ENCODE data around the gene ANKRD13A.
"Not testable (repeated sequence)": the region's sequence is repeated elsewhere in the genome, so short reads cannot be mapped to it uniquely, and the experiment has no call there.

The ANKRD13A gene

DNA sequence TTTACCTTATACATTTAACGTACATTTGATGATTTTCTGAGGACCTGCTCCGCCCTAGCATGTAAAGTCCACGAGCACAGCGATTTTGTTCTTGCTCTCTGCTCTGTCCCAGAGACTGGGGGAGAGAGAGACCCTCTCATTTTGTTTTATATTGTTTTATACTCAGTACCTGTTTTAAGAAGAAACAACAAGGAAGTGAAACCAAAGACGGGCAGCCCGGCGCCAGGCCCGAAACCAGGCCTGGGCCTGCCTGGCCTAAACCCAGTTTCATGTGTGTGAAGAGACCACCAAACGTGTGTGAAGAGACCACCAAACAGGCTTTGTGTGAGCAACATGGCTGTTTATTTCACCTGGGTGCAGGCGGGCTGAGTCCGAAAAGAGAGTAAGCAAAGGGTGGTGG lies 49.8 kb downstream of the ANKRD13A start:
- DNase-seq: peak; percentile 14 to 48

DNA sequence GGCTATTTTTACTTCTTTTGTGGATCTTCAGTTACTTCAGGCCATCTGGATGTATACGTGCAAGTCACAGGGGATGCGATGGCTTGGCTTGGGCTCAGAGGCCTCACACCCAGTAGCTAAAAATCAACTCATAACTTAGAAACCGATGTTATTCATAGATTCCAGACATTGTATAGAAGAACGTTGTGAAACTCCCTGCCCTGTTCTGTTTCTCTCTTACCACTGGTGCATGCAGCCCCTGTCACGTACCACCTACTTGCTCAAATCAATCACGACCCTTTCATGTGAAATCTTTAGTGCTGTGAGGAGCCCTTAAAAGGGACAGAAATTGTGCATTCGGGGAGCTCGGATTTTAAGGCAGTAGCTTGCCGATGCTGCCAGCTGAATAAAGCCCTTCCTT lies 50.4 kb downstream of the ANKRD13A start:
- not testable (repeated sequence) for DNase-seq

DNA sequence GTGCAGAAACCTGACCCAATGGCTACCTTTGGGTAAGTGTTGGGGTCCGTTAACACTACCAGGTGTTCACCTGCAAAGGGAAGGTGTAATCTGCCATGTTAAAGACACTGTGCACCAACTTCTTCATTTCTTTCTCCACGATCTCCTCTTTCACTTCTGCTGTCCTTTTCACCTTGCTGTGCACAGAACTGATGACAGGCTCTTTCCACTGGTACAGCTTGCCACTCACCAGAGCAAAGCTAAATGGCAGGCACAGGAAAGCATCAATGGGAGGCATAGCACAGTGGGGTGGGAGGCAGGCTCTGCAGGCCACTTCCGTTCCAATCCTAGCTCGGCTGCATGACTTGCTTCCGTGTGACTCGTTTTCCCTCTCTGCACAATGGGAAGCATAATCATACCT lies 51.7 kb downstream of the ANKRD13A start:
- no peak for DNase-seq

DNA sequence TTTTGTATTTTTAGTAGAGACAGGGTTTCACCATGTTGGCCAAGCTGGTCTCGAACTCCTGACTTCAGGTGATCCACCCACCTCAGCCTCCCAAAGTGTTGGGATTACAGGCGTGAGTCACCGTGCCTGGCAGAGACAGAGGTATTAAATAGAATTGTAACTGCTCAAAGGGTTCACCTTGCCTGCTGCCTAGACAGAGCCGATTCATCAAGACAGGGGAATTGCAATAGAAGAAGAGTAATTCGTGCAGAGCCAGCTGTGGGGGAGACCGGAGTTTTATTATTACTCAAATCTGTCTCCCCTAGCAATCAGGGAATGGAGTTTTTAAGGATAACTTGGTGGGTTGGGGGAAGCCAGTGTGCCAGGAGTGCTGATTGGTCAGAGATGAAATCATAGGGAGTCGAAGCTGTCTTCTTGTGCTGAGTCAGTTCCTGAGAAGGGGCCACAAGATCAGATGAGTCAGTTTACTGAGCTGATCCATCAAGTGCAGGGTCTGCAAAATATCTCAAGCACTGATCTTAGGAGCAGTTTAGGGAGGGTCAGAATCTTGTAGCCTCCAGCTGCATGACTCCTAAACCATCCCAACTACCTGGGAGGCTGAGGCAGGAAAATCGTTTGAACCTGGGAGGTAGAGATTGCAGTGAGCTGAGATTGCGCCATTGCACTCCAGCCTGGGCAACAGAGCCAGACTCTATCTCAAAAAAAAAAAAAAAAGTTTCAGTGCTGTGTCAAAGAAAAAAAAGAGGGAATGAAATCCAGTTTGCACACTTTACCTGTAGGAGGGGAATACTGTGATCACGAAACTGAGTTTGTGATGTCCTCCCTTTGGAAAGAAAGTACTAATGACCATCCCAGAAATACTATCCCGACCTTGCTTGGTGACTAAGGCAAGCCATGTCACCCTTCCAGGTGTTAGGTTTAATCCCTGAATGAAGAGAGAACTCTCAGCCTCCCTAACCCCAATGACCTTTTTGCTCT lies 56.4 kb downstream of the ANKRD13A start:
- DNase-seq: peak in 1 of 2 donors; percentile 6

DNA sequence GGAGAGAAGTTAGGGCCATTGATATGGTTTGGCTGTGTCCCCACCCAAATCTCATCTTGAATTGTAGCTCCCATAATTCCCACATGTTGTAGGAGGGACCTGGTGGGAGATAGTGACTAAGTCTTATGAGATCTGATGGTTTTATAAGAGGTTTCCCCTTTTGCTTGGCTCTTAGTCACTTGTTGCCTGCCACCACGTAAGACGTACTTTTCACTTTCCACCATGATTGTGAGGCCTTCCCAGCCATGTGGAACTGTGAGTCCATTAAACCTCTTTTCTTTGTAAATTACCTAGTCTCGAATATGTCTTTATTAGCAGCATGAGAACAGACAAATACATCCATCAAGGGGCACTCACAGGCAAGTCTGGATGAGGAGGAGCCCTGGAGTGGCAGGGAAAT lies 57.4 kb downstream of the ANKRD13A start:
- DNase-seq: not testable (repeated sequence)

DNA sequence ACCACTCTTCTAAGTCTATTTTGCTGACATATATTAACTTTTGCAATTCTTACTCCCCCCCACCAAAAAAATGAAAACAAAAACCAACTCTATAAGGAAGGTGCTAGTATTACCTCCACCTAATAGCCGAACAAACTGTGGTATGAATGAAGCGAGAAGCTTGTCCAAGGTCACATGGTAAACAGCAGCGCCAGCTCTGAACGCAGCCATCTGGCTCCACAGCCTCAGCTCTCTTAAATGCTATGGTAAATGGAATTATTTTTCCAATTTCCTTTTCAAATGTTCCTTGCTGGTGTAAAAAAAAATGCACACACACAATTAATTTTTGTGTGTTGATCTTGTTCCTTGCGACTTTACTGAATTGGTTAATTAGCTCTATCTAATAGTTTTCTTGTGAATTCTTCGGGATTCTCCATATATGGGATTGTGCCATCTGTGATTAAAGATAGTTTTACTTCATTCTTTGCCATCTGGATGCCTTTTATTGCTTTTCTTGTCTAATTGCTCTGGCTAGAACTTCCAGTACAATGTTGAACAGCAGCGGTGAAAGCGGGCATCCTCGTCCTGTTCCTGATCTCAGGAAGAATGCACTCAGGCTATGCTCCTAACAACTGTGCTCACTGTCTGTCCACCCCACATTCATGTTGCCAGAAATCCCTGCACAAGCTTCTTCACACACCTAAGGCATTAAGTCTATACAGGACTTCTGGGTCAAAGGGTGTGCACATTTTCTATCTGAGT lies 59.8 kb downstream of the ANKRD13A start:
- no peak for DNase-seq

DNA sequence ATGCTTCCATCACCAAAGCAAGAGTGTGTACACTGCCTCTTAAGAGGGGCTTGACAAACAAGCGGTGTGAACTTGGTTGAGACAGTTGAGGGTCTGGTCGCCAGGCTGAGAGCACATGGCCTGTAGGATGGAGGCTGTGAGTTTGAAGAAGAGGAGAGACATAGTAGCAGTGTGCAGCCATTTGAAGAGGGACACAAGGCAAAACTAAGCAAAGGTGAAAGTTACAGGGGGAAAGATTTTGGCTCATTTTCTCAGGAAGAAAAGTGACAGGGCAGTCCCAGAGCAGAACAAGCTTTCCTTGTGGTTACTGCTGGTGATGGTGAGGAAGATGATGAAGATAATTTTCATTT lies 60.4 kb downstream of the ANKRD13A start:
- DNase-seq: no peak

DNA sequence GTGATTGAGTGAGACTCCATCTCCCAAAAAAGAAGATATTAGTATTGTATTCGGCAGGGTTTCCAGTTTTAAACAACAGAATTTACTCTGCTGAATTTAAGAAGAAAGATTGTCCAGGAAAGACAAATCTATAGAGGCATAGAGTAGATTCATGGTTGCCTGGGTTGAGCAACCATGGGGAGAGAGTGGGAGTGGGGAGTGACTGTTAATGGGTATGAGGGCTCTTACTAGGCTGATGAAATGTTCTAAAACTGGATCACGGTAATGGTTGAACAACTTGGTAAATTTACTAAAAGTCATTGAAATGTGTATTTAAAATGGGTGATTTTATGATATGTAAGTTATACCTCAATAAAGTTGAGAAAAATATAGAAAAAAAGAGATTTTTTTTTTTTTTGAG lies 63.0 kb downstream of the ANKRD13A start:
- no peak for DNase-seq

DNA sequence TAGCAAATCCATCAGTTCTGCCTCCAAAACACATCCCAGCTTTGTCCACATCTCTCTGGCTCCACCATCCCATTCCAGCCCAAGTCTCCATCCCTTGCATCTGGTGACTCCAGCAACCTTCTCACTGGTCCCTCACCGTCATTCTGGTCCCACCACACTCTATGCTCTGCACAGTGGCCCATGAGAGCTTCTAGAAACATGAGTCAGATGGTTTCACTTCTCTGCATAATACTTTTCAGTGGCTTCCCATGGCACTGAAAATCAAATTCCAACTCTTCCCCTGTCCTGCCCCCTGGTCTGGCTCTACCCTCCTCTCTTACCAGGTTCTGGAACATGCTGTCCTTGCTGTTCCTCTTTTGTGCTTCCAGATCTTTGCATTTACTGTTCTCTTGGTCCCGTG lies 66.3 kb downstream of the ANKRD13A start:
- no peak for DNase-seq

DNA sequence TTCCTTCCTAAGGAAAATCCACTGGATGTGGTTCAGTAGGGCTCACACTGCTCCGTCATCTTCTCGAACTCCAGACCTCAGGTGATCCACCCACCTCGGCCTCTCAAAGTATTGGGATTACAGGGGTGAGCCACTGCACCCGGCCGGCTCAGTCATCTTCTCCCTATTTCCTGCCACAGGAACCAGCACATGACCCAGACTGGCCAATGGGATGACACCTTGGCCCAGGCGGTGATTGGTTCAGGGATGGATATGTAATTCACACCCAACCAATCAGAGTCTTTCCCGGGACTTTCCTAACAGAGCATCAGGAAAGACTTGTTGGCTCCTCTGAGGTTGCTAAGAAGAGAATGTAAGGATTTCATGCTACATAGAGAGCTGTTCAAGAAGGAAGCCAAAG lies 68.3 kb downstream of the ANKRD13A start:
- DNase-seq: no peak

DNA sequence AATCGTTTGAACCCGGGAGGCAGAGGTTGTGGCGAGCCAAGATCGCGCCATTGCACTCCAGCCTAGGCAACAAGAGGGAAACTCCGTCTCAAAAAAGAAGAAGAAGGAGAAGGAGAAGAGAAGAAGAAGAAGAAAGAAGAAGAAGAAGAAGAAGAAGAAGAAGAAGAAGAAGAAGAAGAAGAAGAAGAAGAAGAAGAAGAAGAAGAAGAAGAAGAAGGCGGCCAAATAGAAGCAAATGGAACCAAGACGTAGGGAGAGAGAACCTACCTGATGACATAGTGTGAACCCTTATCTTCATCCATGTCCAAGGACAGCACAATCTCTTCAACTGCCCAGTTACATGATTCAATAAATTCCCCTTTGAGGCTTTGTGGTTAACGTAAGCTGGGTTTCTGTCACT lies 68.9 kb downstream of the ANKRD13A start:
- not testable (repeated sequence) for DNase-seq

DNA sequence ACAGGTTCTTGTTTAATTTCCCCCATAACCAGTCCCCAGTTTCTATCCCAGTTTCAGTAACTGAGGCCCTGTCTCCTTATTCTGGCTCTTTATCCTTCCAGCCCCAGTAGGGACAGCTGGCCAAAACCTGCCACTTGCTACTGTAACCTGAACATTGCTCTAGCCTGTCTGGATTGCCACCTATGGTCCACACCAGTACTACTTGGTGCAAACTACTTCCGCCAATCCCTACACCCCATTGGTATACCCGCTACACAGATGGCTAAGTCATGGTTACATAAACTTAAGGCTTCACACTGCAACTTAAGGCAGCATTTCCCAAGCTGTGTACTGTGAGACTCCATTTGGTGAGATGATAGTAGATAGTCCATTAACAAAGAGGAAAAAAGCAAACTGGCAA lies 69.4 kb downstream of the ANKRD13A start:
- no peak for DNase-seq

DNA sequence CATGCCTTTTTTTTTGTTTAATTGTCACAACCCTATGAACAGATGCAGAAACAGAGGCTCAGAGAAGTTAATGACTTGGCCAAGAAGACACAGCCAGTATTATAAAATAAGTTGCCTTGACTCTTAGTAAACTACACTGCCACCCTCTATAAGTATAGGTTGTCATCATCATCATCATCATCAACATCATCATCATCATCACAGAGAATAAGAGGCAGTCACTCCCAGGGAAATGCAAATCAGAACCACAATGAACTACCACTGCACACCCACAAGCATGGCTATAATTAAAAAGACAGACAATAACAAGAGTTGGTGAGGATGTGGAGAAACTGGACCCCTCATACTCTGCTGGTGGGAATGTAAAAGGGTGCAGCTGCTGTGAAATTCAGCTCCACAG lies 72.3 kb downstream of the ANKRD13A start:
- no peak for DNase-seq

DNA sequence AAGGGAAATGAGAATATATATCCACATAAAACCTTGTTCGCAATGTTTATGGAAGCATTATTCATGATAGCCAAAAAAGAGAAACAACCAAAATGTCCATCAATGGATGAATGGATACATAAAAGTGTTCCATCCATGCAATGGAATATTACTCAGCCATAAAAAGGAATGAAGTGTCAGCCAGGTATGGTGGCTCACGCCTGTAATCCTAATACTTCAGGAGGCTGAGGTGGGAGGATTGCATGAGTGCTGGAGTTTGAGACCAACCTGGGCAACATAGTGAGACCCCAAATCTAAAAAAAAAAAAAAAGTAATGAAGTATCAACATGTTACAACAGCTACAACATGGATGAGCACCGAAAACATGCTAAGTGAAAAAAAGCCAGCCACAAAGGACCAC lies 72.7 kb downstream of the ANKRD13A start:
- no peak for DNase-seq

DNA sequence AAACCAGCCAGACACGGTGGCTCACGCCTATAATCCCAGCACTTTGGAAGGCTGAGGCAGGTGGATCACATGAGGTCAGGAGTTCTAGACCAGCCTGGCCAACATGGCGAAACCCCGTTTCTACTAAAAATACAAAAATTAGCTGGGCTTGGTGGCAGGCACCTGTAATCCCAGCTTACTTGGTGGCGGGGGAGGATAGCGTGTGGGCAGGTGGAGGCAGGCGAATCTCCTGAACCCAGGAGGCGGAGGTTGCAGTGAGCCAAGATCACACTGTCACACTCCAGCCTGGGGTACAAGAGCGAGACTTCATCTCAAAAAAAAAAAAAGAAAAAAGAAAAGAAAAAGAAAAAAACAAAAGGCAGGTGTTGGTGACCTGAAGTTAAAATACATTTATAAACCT lies 73.4 kb downstream of the ANKRD13A start:
- not testable (repeated sequence) for DNase-seq

DNA sequence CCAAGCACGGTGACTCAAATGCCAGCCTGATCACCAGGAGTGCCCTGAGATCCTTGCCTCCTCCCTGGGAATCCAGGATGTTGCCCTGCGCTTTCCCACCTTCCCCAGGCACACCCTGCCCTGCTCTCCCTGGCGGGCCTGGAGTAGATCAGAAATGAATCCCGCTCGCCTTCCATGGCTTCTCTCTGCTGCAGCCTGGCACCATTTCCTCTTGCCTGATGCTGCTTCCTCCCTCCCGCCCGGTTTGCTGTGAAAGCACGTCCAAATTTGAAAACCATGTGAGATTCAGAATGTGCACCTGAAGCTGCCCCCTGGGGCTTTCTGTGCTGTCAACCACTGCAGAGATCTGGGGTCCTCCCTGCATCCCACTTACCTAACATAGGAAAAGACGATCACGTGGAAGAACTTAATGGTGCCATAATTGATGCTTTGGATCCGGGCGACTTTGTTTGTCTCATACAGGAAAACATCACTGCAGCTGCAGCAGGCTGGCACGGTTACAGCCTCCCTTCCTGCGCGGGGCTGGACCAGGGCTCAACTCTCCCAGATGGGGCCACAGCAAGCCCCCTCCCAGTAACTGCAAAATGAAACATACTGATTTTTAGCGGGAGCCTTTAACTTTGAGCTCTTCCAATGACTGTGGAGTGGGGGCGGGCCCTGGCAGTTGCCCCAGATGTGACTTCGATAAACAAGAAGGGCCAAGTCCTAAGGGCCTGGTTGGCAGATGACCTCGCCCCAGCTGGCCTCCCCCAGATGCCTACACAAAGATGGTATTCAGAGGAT lies 74.0 kb downstream of the ANKRD13A start:
- peak in 1 of 2 donors; percentile 31 for DNase-seq

DNA sequence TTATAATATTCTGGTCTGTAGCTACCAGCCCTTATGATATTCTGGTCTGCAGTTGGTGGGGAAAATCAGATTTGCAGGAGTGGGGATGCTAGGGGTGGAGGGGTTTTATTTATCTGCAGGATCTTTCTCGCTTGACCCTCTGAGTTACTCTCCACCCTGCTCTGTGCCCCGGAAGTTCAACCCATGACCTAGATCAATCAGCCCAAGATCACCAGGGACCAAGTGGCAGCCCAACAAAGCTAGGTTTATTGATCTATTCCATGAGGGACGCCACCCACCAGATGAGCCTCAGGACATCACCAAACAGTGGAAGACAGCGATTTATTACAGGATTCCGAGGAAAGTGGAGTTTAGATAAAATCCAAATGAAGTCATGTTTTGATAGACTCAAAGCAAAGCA lies 74.9 kb downstream of the ANKRD13A start:
- no peak for DNase-seq

DNA sequence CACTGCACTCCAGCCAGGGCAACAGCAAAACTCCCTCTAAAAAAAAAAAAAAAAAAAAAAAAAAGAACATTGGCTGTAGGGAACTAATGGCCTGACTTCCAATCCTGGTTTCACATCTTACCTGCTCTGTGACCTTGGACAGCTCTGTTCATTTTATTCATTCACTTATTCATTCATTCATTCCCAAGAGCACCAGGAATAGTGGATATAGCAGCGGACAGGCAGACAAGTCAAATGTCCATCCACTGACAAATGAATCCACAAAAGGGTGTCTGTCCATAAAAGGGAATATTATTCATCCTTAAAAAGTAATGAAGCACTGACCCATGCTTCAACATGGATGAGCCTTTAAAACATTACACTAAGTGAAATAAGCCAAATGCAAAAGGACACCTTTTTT lies 76.7 kb downstream of the ANKRD13A start:
- DNase-seq: no peak

DNA sequence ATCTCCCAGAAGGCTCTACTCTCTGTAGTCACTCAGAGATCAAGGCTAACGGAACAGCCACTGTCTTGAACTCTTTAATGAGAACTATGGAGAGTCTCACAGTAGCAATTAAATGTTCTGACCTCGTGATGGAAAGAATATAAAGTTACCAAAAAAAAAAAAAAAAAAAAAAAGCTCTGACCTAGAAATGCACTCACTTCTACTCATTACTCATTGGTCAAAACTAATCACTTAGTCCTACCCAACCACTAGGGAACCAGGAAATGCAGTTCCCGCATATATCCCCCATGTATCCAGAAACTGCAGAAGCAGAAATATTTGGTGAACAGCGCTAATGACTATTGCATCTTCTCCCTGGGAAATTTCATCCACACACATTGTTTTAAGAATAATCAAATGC lies 78.6 kb downstream of the ANKRD13A start:
- DNase-seq: no peak

DNA sequence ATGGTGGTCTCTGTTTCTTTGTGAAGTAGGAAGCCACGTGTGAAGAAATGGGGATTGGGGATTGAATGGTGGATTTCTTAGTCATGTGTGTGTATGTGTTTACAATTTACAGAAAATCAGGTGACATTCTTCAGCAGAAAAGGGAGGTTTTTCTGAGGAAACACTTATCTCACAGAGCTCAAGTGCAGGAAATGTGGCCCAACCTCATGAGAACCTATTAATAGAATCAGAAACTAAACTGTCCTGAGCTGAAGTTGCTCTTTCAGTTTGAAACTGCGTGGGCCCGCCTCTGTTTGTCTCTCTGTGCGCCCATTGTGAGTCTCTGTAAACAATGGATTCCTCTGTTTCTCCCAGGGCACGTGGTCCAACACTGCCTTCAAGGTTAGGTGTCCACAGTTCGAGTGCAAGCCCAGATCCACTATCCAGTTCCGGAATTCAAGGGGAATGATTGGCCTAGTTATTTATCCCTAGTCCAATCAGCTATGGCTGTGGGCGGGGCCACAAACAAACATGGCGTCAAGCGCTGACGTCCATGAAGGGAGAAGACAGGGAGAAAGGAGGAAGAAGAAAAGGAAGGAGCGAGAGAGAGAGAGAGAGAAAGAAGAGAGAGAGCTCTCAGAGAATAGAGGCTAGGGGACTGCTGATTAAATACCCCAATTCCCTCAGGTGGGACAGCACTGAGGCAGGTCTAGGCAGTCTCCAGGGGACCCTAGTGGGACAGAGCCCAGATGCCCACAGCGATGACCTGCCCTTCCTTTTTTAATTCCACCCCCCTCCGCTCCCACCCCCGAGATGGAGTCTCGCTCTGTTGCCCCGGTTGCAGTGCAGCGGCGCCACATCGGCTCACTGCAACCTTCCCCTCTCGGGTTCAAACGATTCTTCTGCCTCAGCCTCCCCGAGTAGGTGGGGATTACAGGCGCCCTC lies 80.5 kb downstream of the ANKRD13A start:
- DNase-seq: peak; percentile 88 to 92

DNA sequence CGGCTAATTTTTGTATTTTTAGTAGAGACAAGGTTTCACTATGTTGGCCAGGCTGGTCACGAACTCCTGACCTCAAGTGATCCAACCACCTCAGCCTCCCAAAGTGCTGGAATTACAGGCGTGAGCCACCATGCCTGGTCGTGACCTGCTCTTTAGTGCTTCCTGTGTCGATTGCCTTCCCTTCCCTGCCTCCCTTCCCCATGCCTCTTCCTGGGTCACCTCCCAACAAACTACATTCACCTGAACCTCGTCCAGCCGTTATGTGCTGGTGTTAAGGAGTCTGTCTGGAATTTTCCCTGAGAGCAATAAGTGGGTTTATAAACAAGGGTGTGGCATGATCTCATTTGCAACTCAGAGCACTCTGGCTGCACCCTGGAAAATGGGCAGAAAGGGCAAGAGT lies 81.2 kb downstream of the ANKRD13A start:
- DNase-seq: no peak

DNA sequence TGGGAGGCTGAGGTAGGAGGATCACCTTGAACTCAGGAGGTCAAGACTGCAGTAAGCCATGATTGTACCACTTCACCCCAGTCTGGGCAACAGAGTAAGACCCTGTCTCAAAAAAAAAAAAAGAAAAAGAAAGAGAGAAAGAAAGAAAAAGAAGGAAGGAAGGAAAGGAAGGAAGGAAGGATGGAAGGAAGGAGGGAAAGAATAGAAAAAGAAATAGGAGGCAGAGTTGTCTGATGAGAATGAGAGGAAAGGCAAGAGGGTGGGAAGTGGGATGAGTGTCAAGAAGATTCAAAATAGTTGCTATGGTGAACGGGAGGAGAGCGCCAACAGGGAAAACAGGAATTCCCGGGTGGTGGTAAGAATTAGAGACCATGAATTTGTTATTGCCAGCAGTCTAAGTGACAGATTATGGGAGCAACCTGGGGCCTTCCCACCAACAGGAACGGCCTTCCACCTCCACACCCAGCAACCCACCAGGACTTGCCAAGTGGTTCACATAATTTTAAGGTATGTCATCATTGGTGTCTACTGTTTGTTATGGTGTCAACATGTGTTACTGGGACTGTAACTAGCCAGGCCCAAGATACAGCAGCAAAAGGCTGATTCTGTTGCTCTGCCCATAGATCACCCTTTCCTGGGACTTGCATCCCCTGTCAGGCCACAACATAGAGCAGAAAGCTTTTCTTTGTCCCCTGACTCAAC lies 85.2 kb downstream of the ANKRD13A start:
- no peak for DNase-seq
